HCT116 (cell line): ENCODE measurements around the gene CTIF. TPM values are rescaled to one million over a fixed set of nuclear protein-coding genes. Genes with fewer than 3 reads are reported as not detected.

Experiments used
- ATAC-seq: fragments of 200-7000 bp; cut with Tn5 transposase; 2 replicates; pipeline ENCODE4 v1.9.1; 2020; ENCODE audit warnings: mild to moderate bottlenecking, moderate library complexity
- BruUV-seq: library from RNA; stranded (reverse); fragments of 400-500 nt; replicated peaks from 2 replicates; lab custom pipeline; 2021; lab: Mats Ljungman, UMichigan
- CTCF ChIA-PET: fragments of 300-600 bp; sonication (Branson Sonifier 250); formaldehyde crosslinking; loops from one replicate; lab custom pipeline; 2021; ENCODE audit warnings: antibody characterized with exemption; lab: Charles Lee
- POLR2A ChIA-PET: fragments of 300-600, 350-600 bp; sonication (Branson Sonifier 250); formaldehyde crosslinking; loops from one replicate; lab custom pipeline; 2021; ENCODE audit warnings: antibody characterized with exemption; lab: Charles Lee
- RAD21 ChIA-PET, 2 experiments: fragments of 300-600 bp; sonication (Branson Sonifier 250); formaldehyde crosslinking; loops; one replicate each; lab custom pipeline; 2023; ENCODE audit warnings: low total read pairs in 2 of 2; ENCODE audit not compliant: uncharacterized antibody in 2 of 2, unreplicated experiment in 2 of 2, low non-redundant PET in 1 of 2; lab: Charles Lee
- DNase-seq: peaks from one replicate; pipeline ENCODE4 v3.0.0-alpha.2; 2010; ENCODE audit warnings: low read depth, low spot score
- H2AFZ ChIP-seq: fragments of 200-600 bp; shearing (Covaris generic), sonication (generic); 2 replicates; pipeline ENCODE4 v1.6.1; 2017; ENCODE audit warnings: low read depth, mixed run types, mixed read lengths, antibody characterized with exemption, low read length; ENCODE audit not compliant: poor library complexity, severe bottlenecking
- H3K27ac ChIP-seq: 2 replicates; pipeline ENCODE4 v1.5.1; 2012; ENCODE audit warnings: low read depth, low read length
- H3K27me3 ChIP-seq: fragments of 200-600 bp; sonication (generic); 2 replicates; pipeline ENCODE4 v1.6.1; 2016; ENCODE audit warnings: mixed run types, low read length, mixed read lengths; ENCODE audit not compliant: insufficient read depth
- H3K36me3 ChIP-seq, 2 experiments: fragments of 200-500 bp in 1 of 2; fragments of 200-600 bp in 1 of 2; sonication (Bioruptor generic) in 1 of 2; sonication (generic) in 1 of 2; 2 replicates each; pipeline versions ENCODE4 v1.5.1 to v1.6.1; 2014 to 2016; ENCODE audit warnings: low read length in 2 of 2, inconsistent platforms in 1 of 2, mixed read lengths in 1 of 2, mixed run types in 1 of 2; ENCODE audit not compliant: insufficient read depth in 2 of 2, control insufficient read depth in 1 of 2
- H3K4me1 ChIP-seq, 2 experiments: fragments of 200-600 bp in 1 of 2; sonication (generic) in 1 of 2; 2 replicates each; pipeline versions ENCODE4 v1.5.1 to v1.6.1; 2012 to 2017; ENCODE audit warnings: low read length in 2 of 2, inconsistent platforms in 1 of 2, mild to moderate bottlenecking in 1 of 2, mixed read lengths in 1 of 2, mixed run types in 1 of 2, moderate library complexity in 1 of 2; ENCODE audit not compliant: insufficient read depth in 2 of 2, control insufficient read depth in 1 of 2
- H3K4me2 ChIP-seq: fragments of 200-600 bp; sonication (generic); 2 replicates; pipeline ENCODE4 v1.6.1; 2017; ENCODE audit warnings: mixed run types, low read length, mixed read lengths
- H3K4me3 ChIP-seq, 2 experiments: fragments of 200-600 bp in 1 of 2; sonication (generic) in 1 of 2; replicated peaks in 1 of 2; 2 replicates each; pipeline ENCODE4 v1.5.1; 2011 to 2016; ENCODE audit warnings: low read length in 2 of 2, control low read depth in 1 of 2, low read depth in 1 of 2, mild to moderate bottlenecking in 1 of 2, mixed read lengths in 1 of 2, mixed run types in 1 of 2
- H3K79me2 ChIP-seq: fragments of 200-600 bp; sonication (generic); 2 replicates; pipeline ENCODE4 v1.6.1; 2017; ENCODE audit warnings: mild to moderate bottlenecking, mixed run types, low read length, moderate library complexity, mixed read lengths; ENCODE audit not compliant: insufficient read depth
- H3K9ac ChIP-seq: fragments of 200-600 bp; sonication (generic); 2 replicates; pipeline ENCODE4 v1.6.1; 2016; ENCODE audit warnings: low read length, mixed read lengths
- H3K9me2 ChIP-seq: fragments of 200-600 bp; sonication (generic), shearing (Covaris generic); 2 replicates; pipeline ENCODE4 v1.6.1; 2017; ENCODE audit warnings: mixed run types, mild to moderate bottlenecking, moderate library complexity; ENCODE audit not compliant: insufficient read depth
- H3K9me3 ChIP-seq, 2 experiments: fragments of 200-500 bp in 1 of 2; fragments of 200-600 bp in 1 of 2; sonication (Bioruptor generic) in 1 of 2; sonication (generic) in 1 of 2; 2 replicates each; pipeline ENCODE4 v1.6.1; 2014 to 2017; ENCODE audit warnings: low read length in 2 of 2, mixed read lengths in 2 of 2, inconsistent platforms in 1 of 2, low read depth in 1 of 2, mild to moderate bottlenecking in 1 of 2, mixed run types in 1 of 2, moderate library complexity in 1 of 2; ENCODE audit not compliant: control insufficient read depth in 1 of 2, insufficient read depth in 1 of 2
- H4K20me1 ChIP-seq: fragments of 200-600 bp; sonication (generic), shearing (Covaris generic); 2 replicates; pipeline ENCODE4 v1.6.1; 2017; ENCODE audit warnings: mixed run types, mild to moderate bottlenecking, moderate library complexity; ENCODE audit not compliant: insufficient read depth
- CBX3 ChIP-seq: IDR thresholded peaks from 2 replicates; pipeline ENCODE4 v1.6.1; 2012; ENCODE audit warnings: low read depth
- EGR1 ChIP-seq: IDR thresholded peaks from 2 replicates; pipeline ENCODE4 v1.6.1; 2012; ENCODE audit warnings: low read depth
- ELF1 ChIP-seq: IDR thresholded peaks from 2 replicates; pipeline ENCODE4 v1.6.1; 2012; ENCODE audit warnings: low read depth, borderline replicate concordance
- EZH2phosphoT487 ChIP-seq: fragments of 200-600 bp; IDR thresholded peaks from 2 replicates; pipeline ENCODE4 v1.6.1; 2018; ENCODE audit warnings: antibody characterized with exemption, borderline replicate concordance
- JUND ChIP-seq: IDR thresholded peaks from 2 replicates; pipeline ENCODE4 v1.6.1; 2012
- RAD21 ChIP-seq: IDR thresholded peaks from 2 replicates; pipeline ENCODE4 v1.6.1; 2012; ENCODE audit warnings: low read depth, mild to moderate bottlenecking
- SIN3A ChIP-seq: IDR thresholded peaks from 2 replicates; pipeline ENCODE4 v1.6.1; 2012; ENCODE audit warnings: low read depth
- SP1 ChIP-seq: IDR thresholded peaks from 2 replicates; pipeline ENCODE4 v1.6.1; 2012; ENCODE audit warnings: low read depth
- SRF ChIP-seq: IDR thresholded peaks from 2 replicates; pipeline ENCODE4 v1.6.1; 2012; ENCODE audit warnings: low read depth
- TCF7L2 ChIP-seq: IDR thresholded peaks from 2 replicates; pipeline ENCODE4 v1.7.0; 2011; ENCODE audit warnings: borderline replicate concordance, inconsistent platforms; ENCODE audit not compliant: insufficient read depth, insufficient read length; ENCODE audit errors: extremely low read depth
- YY1 ChIP-seq: IDR thresholded peaks from 2 replicates; pipeline ENCODE4 v1.6.1; 2011; ENCODE audit warnings: low read length, low read depth, moderate library complexity, mild to moderate bottlenecking; ENCODE audit not compliant: insufficient replicate concordance; ENCODE audit errors: extremely low read depth
- ZFX ChIP-seq: fragments of 450-650 bp; IDR thresholded peaks from 2 replicates; pipeline ENCODE4 v1.6.1; 2017
- ZNF274 ChIP-seq: fragments of 200-500 bp; sonication (Bioruptor generic); IDR thresholded peaks from 2 replicates; pipeline ENCODE4 v1.6.1; 2014; ENCODE audit warnings: mild to moderate bottlenecking, low read depth, low read length, inconsistent platforms
- intact Hi-C: fragments of 100-400 bp; cut with micrococcal nuclease; formaldehyde crosslinking; loops from 2 replicates; pipeline ENCODE4 v1.10.0; 2022
- total RNA-seq: library from RNA; stranded (reverse); gene quantifications from one replicate; pipeline ENCODE4 v1.2.1, GENCODE V29; 2021; ENCODE audit not compliant: unreplicated experiment
- TF ChIP-seq, protein P1 (sequence below): IDR thresholded peaks from 2 replicates; pipeline ENCODE4 v1.6.1; 2012; ENCODE audit warnings: low read depth

Gene CTIF
- total RNA-seq, 1 experiment from 2014 or later = 19.7 TPM

- H3K27me3 ChIP-seq = no peaks in the 10 kb centered on the region
- H2AFZ ChIP-seq = no peak overlapping the region
- ATAC-seq (no peak), DNase-seq (no peak)
- no TSS peak for BruUV-seq
- ChIA-PET RAD21 (no interaction called here), POLR2A (no interaction called here), CTCF (no interaction called here)
- no peak overlapping the region for H3K4me2 ChIP-seq
- H3K4me1 ChIP-seq = peaks cover 4 to 5% of the 10 kb centered on the region in 2 experiments; a peak in 3 of 4 replicates
- no peak overlapping the region for H3K27ac ChIP-seq
- H3K79me2 ChIP-seq = no peaks in the 10 kb centered on the region
- intact Hi-C loops = no loop called here
- H3K9me2 ChIP-seq = no peaks in the 10 kb centered on the region
- H4K20me1 ChIP-seq = no peaks in the 10 kb centered on the region
- H3K36me3 ChIP-seq = no peaks in the 10 kb centered on the region
- H3K4me3 ChIP-seq = no peak overlapping the region
- H3K9me3 ChIP-seq = no peaks in the 10 kb centered on the region
- no peak overlapping the region for H3K9ac ChIP-seq
- TF ChIP-seq SIN3A = no peak
- TF ChIP-seq SRF = no peak
- TF ChIP-seq, all 23 proteins: peak for 0
These were observed 79.1 kb downstream of the CTIF start for GRCh38 chr18:48617844-48618497.

DNA sequence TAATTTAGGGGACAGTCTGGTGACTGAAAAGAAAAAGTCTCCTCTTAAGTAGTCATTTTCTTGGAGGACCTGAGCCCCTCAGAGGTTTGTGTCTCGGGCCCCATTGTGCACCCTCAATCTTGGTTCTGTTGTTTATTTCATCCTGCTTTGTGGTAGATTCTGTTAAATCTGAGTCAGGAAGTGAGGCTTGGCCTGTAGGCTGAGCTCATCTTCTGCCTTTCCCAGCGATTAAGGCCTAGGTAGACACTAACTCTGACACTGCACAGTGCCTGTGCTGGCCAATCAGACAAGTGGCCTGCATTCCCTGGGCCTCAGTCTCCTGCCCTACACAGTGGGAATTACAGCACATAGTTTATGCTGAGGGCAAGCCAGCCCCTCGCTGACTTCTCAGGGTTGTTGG lies 80.2 kb downstream of the CTIF start:
- ChIA-PET RAD21 (no interaction called here), POLR2A (no interaction called here)
- Histone ChIP-seq H3K27me3 (no peaks in the 10 kb centered on the region), H3K4me1 (peaks cover 4 to 5% of the 10 kb centered on the region in 2 experiments; a peak in 3 of 4 replicates), H2AFZ (no peak overlapping the region), H4K20me1 (no peaks in the 10 kb centered on the region), H3K9me2 (no peaks in the 10 kb centered on the region)
- intact Hi-C loops = no loop called here
- no peak for ATAC-seq
- TF ChIP-seq SRF (no peak), ZNF274 (no peak), CBX3 (no peak), YY1 (no peak), ELF1 (no peak), SP1 (no peak), JUND (no peak), EZH2phosphoT487 (no peak), TCF7L2 (no peak), ZFX (no peak), RAD21 (no peak), EGR1 (no peak)
- TF ChIP-seq, protein P1, sequence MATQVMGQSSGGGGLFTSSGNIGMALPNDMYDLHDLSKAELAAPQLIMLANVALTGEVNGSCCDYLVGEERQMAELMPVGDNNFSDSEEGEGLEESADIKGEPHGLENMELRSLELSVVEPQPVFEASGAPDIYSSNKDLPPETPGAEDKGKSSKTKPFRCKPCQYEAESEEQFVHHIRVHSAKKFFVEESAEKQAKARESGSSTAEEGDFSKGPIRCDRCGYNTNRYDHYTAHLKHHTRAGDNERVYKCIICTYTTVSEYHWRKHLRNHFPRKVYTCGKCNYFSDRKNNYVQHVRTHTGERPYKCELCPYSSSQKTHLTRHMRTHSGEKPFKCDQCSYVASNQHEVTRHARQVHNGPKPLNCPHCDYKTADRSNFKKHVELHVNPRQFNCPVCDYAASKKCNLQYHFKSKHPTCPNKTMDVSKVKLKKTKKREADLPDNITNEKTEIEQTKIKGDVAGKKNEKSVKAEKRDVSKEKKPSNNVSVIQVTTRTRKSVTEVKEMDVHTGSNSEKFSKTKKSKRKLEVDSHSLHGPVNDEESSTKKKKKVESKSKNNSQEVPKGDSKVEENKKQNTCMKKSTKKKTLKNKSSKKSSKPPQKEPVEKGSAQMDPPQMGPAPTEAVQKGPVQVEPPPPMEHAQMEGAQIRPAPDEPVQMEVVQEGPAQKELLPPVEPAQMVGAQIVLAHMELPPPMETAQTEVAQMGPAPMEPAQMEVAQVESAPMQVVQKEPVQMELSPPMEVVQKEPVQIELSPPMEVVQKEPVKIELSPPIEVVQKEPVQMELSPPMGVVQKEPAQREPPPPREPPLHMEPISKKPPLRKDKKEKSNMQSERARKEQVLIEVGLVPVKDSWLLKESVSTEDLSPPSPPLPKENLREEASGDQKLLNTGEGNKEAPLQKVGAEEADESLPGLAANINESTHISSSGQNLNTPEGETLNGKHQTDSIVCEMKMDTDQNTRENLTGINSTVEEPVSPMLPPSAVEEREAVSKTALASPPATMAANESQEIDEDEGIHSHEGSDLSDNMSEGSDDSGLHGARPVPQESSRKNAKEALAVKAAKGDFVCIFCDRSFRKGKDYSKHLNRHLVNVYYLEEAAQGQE = no peak
- TF ChIP-seq, all 23 proteins: peak for 0
- no peak overlapping the region for H3K4me2 ChIP-seq
- H3K9ac ChIP-seq = no peak overlapping the region
- H3K4me3 ChIP-seq = no peak overlapping the region
- DNase-seq = no peak
- no peak overlapping the region for H3K27ac ChIP-seq
- H3K36me3 ChIP-seq = no peaks in the 10 kb centered on the region
- CTCF ChIA-PET = no interaction called here
- BruUV-seq = no TSS peak
- H3K9me3 ChIP-seq = no peaks in the 10 kb centered on the region
- no peaks in the 10 kb centered on the region for H3K79me2 ChIP-seq
